GM21825 (cell line): ENCODE data around the gene CAPN13.

Source experiments
- ATAC-seq: cut with Tn5 transposase; IDR thresholded peaks from one replicate; pipeline ENCODE4 v1.9.1; 2021; ENCODE audit warnings: mild to moderate bottlenecking, moderate library complexity; ENCODE audit not compliant: unreplicated experiment

The CAPN13 gene

DNA sequence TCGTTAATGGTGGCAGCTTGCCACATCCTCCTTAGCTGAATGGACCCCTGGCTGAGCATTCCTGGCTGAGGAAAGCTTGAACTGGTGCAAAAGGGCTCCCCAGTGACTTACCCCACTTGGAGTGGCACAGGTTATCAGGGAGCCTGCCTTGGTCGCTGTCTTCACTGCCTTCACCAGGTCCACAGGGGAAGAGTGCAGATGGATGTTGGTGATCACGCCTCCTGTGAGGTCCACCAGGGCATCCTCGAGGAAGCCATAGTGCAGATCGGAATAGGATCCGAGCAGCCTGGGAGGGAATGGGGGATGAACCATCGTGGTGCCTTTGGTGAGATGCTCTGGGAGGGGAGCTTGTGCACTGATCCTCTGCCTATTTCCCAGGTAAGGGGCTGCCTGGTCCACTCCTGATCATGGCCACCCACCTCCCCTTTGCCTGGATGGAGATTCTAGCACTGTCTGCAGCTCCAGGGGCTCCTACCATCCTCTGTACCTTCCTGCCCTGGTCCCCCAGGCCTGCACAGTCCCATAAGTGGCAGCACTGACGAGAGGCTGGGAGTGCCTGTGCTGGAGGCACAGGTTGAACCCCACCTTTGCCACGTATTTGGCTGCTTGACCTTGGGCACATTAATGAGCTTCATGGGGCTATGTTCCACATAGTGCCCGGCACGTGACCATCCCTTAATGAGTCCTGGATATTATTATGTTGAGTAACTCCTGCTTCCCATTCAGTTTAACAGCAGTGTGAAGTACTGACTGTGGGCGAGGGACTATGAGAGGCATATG lies 43.0 kb downstream of the CAPN13 start:
- ATAC-seq: no peak

DNA sequence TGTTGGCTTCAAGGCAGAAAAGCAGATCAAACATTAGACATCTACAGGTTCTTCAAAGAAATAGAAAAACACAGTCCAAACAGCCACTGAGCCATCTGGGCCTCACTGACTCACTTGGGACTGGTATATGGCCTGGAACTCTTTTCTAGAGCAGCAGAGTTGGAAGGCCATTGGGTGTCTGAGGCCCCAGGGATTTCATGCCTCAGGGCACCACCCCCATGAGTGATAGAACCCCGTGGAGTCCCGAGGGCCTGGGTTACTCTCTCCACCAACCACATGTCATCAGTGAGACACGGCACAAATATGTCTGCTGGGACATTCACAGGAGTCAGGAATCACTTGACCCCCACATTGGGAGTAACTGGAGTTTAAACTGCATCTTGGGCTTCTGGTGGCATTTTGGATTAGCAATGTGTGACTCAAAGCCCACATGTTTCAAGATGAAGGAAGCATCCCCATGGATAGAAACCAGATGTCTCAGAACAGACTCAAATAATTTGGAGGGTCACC lies 44.0 kb downstream of the CAPN13 start:
- ATAC-seq: no peak

DNA sequence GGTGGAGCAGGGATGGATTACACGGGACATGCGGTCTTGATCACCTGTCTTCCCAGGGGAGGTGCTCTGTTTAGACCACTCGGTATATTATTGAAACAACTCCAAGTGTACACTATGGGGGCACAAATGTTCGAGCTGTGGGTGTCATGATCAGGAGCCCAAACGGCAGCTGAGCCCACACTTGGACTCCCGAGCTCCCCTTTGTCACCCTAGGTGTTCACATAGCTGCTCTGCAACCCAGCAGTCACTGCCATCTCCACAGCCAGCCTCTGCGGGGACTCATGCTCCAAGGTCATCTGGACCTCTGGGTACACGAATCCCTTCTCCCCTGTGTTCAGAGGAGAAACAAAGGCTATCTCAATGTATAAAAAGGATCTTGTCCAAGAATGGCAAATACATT lies 46.0 kb downstream of the CAPN13 start:
- no peak for ATAC-seq

DNA sequence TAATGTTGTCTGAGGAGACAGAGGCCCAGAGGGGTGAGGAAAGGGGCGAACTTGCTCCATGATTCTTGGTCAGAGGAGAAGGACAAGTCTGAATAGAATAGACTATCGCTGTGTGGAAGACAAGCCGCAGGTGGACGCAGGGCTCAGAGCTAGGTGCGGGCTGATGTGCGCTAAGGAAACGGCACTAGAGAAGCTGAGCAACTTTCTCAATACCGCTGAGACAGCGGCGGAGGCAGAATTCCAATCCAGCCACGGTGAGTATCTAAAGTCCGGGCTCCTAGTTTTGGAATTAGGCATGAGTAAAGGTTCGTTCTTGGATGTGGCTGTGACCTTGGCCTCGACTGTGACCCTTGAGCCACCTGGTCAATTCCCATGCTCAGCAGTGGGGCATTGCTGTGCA lies 47.8 kb downstream of the CAPN13 start:
- ATAC-seq: no peak

DNA sequence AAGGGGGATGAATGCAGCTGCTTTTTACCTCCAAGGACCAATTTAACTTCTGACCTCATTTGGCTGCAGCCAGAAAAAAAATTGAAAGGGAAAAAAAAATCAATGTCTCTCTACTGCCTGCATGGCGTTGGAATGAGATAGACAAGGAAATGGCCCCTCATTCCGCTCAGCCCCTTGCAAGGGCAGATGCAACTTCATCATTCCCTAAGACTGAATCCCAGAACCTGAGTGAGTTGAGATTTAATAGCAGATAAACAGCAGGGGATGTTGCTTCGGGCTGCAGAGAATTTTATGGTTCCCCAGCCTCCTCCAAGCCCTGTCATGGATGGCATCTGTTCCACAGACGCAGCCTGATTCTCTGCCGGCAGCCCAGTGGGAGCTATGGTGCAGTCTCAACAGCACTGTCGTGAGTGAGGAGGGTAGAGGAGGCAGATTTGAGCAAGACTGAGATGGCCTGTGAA lies 49.0 kb downstream of the CAPN13 start:
- ATAC-seq: no peak

DNA sequence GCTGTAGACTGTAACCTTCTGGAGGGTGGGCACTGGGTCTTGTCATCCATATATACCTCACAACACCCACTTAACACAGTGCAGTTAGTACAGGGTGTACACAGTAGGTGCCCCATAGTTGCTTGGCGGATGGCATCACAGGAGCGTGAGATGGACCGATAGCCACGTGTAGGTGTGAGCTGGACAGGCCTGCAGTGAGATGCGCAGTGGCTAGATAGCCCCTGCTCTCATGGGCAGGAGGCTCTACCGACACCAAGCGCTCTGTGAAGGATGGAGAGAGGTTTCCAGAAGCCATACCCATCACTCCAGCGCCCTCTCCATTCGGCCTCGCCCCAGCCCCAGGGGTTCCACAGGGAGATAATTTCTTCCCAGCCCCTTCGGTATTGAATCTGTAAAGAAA lies 49.5 kb downstream of the CAPN13 start:
- ATAC-seq: no peak

DNA sequence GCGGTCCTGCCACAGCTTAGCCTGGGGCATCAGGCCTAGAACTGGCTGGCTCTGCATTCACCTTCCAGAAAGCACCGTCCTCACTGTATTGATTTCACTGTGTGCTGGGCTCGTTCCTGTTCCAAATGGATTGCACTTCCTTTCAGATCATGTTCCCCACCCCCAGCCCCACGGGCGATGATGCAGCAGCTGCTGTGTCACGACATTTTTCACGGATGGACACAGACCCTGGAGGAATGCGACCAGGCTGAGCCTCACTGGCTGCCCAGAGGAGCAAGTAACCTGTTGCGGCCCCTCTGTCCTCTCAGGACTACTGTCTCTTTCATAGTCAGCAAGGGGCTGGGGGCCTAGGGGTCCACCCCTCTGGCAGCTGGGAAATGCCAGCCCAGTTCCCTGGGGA lies 50.3 kb downstream of the CAPN13 start:
- ATAC-seq: no peak

DNA sequence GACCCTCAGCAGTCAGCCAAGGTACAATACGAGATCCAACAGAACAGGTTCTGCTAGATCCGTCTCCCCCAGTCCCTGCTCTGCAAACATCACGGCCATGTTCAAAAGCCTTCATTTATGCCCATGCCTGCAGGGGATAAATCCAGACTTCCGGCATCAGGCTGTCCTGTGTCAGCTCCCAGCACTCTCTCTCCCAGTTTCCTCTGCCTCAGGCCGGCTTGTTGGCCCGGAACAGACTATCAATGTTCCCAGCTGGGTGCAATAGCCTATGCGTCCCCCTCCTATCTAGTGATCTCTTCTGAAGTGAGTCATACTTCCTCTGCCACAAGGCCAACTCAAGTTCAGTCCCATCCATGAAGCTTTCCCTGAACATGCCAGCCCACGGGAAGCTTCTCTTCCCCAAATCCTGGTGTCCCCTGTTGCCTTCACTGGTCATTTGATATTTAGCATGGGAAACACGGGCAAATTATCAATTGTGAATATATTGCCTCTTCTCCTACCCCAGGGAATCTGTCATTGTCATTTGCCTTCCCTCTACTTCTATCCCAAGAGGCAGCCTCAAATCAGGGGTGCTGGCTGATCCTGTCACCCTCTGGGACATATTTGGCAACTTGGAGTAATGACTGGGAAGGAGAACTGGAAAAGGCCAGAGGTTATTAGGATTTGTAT lies 51.1 kb downstream of the CAPN13 start:
- ATAC-seq: no peak

DNA sequence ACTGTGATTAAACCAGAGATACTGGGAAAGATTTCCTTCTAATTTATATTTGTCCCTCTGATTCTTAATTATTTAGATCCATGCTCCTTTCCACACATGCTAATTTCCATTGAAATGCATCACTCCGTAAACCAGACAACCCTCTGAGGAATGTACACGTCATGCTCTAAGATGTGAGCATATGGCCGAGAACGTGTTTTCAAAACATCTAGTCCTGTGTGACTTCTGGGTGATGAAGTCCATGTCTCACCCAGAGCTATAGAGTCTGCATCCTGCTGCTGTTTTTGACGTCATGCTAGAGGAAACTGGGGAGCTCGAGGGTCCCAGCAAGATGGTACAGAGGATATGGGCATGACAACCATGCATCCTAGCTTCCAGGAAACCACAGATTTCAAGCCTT lies 53.6 kb downstream of the CAPN13 start:
- ATAC-seq: no peak

DNA sequence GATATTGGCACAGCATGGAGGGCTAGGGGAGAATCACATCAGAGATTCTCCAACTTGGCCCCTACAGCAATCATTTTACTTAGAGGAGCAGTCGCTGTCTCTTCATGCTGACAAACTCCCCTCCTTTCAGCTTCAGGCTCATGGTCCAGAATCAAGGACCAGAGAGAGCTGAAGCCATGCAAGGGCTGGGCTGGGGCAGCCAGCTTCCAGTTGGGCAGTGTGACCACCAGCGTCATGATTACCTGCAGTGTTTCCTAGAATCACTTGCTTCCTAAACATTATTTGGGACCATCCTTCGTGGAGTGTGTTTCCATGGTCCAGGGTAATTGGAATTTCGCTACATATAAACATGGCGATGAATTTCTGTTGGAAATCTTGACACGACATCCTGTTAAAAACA lies 54.4 kb downstream of the CAPN13 start:
- no peak for ATAC-seq

DNA sequence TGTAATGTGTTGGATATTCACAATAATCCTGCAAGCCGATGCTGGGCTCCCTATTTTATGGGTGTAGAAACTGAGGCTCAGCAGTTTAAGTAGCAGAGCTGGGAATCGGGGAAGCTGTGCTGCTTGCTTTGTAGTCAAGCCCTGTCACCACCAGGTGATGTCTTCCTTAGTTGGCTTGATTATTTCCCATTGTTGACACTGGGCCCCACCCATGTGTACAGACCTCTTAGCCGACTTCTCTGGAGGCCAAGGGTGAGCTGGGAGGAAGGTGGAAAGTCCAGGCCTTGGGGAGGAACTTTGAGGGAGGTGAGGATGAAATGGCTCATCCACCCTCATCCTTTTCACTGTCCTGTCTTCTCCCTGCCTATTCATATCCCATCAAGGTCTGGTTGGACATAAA lies 60.0 kb downstream of the CAPN13 start:
- ATAC-seq: no peak

DNA sequence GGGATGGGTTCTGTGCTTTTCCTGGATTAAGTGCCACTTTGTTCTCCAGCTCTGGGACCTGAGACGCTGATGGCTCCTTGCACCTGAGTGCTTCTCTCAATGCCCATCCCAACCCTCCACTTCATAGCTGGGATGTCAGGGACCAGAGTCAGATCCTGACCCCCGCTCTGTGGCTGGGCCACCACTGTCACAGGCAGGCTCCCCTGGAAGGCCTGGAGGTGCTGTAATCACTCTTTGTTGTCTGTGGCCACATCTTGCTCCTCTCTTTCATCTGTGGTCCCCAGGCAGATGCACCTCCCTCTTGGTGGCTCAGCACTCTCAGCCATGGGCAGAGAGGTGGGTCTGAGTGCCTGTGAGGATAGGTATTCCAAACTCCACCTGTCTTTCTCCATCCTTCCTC lies 62.4 kb downstream of the CAPN13 start:
- ATAC-seq: no peak

DNA sequence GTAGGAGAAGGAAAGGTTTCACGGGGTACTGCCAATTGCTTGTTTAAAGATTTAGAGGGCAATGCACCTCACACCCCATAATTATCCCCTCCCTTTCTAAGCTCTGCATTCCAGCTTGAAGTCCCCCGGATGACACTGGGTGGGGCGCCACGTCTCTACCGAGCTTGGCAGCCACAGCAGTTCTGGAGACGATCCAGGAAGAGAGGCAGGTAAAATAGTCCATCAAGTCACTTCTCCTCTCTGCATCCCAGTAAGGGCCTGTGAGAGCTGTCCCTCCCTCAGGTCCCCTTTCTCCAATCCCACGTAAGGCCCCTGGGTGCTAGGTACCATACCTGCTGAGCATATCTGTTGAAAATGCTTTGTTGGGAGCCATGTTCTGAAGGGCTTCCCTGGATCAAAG lies 65.7 kb downstream of the CAPN13 start:
- no peak for ATAC-seq

DNA sequence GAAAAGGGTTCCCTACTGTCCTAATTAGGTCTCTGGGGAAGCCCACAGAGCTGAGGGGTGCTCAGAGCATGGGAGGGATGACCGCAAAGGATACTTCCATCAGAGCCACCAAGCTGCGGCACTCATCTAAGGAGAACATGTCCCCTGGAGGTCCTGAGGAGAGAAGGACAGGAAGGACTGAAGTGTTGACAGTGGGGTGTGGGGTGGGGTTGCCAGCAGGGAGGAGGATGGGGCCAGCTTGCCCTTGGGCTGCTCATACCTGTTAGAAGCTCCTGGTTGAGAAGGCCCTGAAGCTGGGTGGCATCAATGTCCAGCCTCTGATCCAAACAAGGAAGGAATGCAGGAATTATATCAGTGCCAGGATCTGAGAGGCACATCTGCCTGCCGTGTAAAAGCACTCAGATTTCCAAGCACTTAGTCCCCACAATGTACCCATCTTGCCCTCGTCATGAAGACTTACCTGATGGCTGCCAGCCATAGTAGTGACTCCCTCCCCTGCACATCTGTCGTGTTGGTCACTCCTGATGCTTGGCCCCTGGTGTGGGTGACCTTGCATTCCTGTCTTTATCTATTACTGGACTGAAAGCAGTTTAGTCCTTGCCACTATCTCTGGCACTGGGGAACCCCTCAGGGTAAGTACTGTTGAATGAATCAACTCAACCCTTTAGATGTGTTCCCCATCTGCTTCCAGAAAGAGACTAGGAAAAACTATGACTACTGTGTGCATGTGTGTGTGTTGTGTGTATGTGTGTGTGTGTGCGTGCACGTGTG lies 68.9 kb downstream of the CAPN13 start:
- ATAC-seq: no peak

DNA sequence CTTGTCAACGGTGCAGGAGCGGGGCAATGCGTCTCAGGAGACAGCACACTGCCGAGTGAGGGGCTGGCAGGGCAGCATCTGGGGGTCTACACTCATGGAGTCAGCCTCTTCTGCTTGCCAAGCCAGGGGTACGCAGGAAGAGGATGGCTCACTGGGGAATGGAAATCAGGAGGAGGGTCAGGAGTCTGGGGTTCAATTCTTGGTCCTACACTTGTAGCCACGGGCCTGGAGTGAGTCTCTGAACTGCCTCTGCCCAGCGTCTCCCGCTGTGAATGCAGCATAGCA lies 70.0 kb downstream of the CAPN13 start:
- ATAC-seq: no peak

DNA sequence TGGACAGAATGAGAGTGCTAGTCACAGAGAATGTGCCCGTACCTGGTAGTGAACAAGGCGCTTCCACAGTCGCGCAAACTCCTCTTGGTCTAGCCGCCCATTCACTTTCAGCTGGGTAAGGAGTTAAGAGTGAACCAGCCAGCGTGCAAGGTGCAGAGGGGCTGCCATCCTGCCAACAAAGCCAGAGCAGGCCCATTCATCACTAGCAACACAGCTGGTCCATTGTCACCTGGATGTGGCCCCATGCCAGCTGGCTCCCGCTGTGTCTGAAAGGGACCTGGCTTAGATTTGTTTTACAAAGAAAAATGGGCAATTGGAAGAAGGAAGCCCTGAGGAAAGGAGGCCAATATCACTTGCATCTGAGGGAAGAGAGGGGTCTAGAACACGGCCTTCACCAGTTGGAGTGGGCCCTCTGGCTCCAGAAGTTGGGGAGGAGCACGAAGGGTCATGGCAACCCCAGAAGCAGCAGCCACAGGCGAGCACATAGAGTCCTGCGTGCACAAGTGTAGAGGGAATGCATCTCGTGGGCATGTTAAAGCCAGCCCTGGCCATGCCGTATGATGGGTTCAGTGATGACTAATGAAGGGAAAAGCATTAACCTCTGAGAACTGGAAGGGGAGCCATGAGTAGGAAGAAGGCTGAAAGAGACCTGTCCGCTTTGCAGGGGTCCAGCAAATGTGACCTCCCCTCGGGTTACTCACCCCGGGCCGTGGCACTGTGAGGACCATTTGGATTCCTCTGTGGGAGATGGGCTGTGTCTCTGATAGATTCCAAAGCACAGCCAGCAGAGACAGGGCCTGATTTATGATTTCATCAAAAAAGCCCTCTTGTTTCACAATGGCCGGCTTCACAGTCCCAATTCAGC lies 70.6 kb downstream of the CAPN13 start:
- ATAC-seq: no peak

DNA sequence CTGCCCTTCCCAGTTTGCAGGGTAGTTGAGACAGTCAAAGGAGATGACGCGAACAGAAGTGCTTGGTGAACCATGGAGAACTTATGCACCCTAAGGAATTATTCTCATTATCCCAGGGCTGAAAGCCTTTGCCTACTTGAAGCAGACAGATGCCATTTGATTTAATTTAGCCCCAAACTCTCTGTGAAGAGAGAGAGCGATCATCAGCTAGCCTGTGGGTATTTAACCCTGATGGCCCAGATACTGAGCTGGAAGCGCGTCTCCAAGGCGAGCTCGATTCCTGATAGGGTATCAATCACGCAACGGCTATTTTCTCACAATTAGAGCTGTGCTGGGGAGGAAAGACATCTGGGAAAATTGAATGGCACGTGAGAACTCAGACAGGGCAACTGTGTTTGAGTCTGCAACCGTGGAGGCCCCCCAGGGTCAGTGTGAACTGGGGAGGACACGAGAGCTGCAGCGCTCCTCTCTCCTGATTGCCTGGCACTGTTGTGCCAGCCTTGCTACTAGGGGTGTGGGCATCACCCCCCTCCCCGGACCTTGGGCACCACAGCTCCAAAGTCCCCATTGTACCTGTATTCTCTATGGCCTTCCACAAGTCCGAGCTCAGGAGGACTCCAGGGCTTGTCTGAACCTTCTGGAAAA lies 73.2 kb downstream of the CAPN13 start:
- ATAC-seq: no peak

DNA sequence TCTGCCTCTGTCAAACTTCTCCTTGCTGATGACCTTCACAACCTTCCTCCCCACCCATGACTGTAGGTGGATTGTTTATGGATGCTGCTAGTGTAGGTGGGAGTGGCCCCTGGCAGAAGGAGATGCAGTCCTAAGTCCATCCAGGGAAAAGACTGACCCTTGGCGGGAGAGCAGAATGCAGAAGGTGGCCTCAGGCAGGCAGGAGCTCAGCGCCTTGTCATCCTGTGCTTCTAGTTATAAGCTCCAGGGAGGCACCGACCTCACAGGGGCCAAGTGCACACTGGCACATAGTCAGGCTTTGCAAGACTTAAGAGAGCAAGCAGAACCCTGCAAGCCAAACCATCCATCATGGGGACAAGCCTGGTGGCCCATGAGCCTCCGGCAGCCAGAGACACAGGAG lies 74.4 kb downstream of the CAPN13 start:
- no peak for ATAC-seq

DNA sequence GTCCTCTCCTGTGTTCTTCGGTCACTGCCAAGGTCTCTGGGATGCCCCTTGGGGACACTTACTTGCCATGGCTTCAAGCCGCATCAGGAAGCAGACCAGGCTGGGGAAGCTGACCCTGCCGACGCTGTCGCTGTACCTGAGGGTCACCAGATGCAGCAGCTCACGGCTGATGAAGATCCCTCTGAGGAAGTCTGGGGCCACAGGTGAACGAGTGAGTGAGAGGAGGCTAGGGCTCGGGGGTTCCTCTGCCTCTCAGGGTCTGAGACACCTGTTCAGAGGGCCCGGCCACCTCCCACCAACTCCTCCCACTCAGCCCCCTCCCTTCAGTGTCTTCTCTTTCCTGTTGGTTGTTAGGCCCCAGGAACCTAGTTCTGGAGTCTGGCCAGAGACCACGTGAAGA lies 74.9 kb downstream of the CAPN13 start:
- no peak for ATAC-seq

DNA sequence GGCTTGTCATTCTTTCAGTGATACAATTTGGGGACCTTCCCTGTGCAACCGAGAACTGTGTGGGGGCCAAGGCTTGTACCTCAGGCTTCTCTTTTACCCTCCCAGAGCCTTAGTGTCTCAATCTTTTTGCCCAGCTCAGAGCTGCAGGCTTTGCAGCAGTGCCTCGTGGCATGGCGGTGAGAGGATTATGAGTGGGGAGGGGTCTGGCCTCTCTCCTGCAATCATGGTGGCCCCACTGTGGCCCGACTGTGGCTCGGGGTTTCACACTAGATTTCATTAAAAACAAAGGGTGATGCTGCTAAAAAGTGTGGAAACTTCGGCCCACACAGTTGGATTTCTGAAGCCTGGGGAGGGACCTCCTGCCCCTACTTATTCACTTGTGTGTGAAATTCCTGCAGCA lies 75.5 kb downstream of the CAPN13 start:
- no peak for ATAC-seq
